Body of pancreas (tissue), 4 donors: ENCODE measurements around the gene RPTOR. TPM values are rescaled to one million over a fixed set of nuclear protein-coding genes. Genes with fewer than 3 reads are reported as not detected.

ENCODE experiments used
- ATAC-seq: fragments of 150-250 bp; one replicate; pipeline ENCODE4 v1.9.1; 2016
- DNase-seq, 4 donors: peaks; one replicate each; pipeline ENCODE4 v3.0.0-alpha.2; 2019
- H3K27ac ChIP-seq, 4 donors: fragments of 200-600 bp; sonication (generic); 1 replicate in 3 of 4; 2 replicates in 1 of 4; pipeline versions ENCODE4 v1.5.1 to v1.6.1; 2016 to 2019; ENCODE audit warnings: mild to moderate bottlenecking in 1 of 4, mixed read lengths in 1 of 4, moderate library complexity in 1 of 4
- H3K27me3 ChIP-seq, 2 donors: fragments of 200-600 bp; sonication (generic); one replicate each; pipeline ENCODE4 v1.6.0; 2016; ENCODE audit warnings: mild to moderate bottlenecking in 1 of 2
- H3K36me3 ChIP-seq, 2 donors: fragments of 200-600 bp; sonication (generic); replicated peaks in 1 of 2; 2 replicates each; pipeline ENCODE4 v1.5.1; 2016; ENCODE audit warnings: low read depth in 2 of 2; ENCODE audit not compliant: insufficient read depth in 1 of 2
- H3K4me1 ChIP-seq: fragments of 200-600 bp; sonication (generic); one replicate; pipeline ENCODE4 v1.6.0; 2016
- H3K4me3 ChIP-seq, 2 donors: fragments of 200-600 bp; sonication (generic); 1 replicate in 1 of 2; 2 replicates in 1 of 2; pipeline ENCODE4 v1.5.1; 2016 to 2019
- H3K9me3 ChIP-seq, 3 donors: fragments of 200-600 bp; sonication (generic); 1 replicate in 2 of 3; 2 replicates in 1 of 3; pipeline ENCODE4 v1.5.1; 2016
- POLR2A ChIP-seq, 3 donors: fragments of 450-650 bp; IDR thresholded peaks; one replicate each; pipeline ENCODE4 v1.6.1; 2016; ENCODE audit warnings: antibody characterized with exemption in 3 of 3, mild to moderate bottlenecking in 2 of 3
- WGBS, 2 donors: methylation state at CpG; one replicate each; pipeline ENCODE4 v1.1.5; 2017; 5-methylcytosine and 5-hydroxymethylcytosine counted together
- intact Hi-C: fragments of 100-400 bp; cut with DNase I; formaldehyde crosslinking; loops from one replicate; pipeline ENCODE4 v1.15.1; 2023
- total RNA-seq, 2 donors: library from RNA; depleted of rRNA; stranded (reverse); fragments of >200 nt; gene quantifications; one replicate each; pipeline ENCODE4 v1.1.0, GENCODE V29; 2016
- TF ChIP-seq, protein P1 (sequence below), 7 experiments: fragments of 450-650 bp in 4 of 7; fragments of 200-600 bp in 3 of 7; sonication (generic) in 3 of 7; IDR thresholded peaks; one replicate each; pipeline ENCODE4 v1.5.1; 2016 to 2019; ENCODE audit warnings: antibody characterized with exemption in 7 of 7

RPTOR gene
- total RNA-seq, 2 donors from 2014 or later = 22.3 to 34.3 TPM

DNA sequence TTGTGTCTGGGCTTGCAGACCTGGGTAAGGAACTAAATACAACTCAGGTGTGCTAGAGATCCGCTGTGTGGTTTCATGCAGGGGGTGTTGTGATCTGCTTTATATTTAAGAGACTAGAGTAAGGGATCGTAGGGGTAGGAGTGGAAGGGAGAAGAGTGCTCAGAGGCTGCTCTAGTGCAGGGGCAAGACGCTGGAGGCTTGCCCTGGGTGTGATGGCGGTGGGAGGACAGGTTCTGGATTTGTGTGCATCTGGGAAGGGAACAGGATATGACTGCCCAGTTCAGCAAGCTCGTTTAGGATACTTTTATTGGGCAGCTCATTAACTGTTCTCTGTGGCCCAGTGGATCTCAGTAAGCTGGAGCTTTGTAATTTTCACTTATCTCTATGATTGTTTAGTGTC is 47.6 kb downstream of the RPTOR start:
- H3K4me1 ChIP-seq = no peaks in the 10 kb centered on the region
- no peaks in the 10 kb centered on the region for H3K9me3 ChIP-seq
- no peak for DNase-seq
- ATAC-seq = no peak
- H3K27me3 ChIP-seq = no peaks in the 10 kb centered on the region
- intact Hi-C loops = no loop called here
- no peak for TF ChIP-seq POLR2A (IDR thresholded peaks at IDR 0.05)
- TF ChIP-seq, protein P1, sequence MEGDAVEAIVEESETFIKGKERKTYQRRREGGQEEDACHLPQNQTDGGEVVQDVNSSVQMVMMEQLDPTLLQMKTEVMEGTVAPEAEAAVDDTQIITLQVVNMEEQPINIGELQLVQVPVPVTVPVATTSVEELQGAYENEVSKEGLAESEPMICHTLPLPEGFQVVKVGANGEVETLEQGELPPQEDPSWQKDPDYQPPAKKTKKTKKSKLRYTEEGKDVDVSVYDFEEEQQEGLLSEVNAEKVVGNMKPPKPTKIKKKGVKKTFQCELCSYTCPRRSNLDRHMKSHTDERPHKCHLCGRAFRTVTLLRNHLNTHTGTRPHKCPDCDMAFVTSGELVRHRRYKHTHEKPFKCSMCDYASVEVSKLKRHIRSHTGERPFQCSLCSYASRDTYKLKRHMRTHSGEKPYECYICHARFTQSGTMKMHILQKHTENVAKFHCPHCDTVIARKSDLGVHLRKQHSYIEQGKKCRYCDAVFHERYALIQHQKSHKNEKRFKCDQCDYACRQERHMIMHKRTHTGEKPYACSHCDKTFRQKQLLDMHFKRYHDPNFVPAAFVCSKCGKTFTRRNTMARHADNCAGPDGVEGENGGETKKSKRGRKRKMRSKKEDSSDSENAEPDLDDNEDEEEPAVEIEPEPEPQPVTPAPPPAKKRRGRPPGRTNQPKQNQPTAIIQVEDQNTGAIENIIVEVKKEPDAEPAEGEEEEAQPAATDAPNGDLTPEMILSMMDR (IDR thresholded peaks at IDR 0.05) = no peak
- WGBS, 2 donors = 66 to 67% methylated on average over 5 of the region's 5 CpGs
- H3K27ac ChIP-seq = no peak overlapping the region
- H3K4me3 ChIP-seq = no peak overlapping the region
- H3K36me3 ChIP-seq = no peaks in the 10 kb centered on the region

DNA sequence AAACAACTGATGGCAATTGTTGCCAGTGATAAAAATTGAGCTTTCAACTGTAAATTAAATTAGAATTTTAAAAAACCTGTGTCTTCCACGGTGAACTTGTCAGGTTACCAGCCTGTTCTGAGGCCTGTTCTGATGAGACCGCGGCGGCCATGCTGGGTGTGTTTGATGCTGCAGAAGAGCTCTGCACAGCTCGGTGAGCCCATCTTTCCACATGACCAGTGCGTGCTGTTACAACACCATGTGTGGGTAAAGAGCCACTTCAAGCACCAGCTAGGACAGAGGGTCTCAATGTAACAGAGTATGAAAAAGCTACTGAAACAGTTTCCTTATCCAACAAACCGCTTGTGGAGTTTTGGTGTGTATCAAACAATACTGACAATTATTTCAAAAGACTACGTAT is 48.5 kb downstream of the RPTOR start:
- Histone ChIP-seq H3K36me3 (no peaks in the 10 kb centered on the region), H3K27me3 (no peaks in the 10 kb centered on the region), H3K4me1 (no peaks in the 10 kb centered on the region), H3K4me3 (no peak overlapping the region), H3K9me3 (no peaks in the 10 kb centered on the region), H3K27ac (no peak overlapping the region)
- intact Hi-C loops = no loop called here
- DNase-seq (no peak), ATAC-seq (no peak)
- no peak for TF ChIP-seq POLR2A (IDR thresholded peaks at IDR 0.05)
- TF ChIP-seq, protein P1 (IDR thresholded peaks at IDR 0.05) = no peak
- WGBS, 2 donors = 92 to 93% methylated on average over 8 of the region's 8 CpGs

DNA sequence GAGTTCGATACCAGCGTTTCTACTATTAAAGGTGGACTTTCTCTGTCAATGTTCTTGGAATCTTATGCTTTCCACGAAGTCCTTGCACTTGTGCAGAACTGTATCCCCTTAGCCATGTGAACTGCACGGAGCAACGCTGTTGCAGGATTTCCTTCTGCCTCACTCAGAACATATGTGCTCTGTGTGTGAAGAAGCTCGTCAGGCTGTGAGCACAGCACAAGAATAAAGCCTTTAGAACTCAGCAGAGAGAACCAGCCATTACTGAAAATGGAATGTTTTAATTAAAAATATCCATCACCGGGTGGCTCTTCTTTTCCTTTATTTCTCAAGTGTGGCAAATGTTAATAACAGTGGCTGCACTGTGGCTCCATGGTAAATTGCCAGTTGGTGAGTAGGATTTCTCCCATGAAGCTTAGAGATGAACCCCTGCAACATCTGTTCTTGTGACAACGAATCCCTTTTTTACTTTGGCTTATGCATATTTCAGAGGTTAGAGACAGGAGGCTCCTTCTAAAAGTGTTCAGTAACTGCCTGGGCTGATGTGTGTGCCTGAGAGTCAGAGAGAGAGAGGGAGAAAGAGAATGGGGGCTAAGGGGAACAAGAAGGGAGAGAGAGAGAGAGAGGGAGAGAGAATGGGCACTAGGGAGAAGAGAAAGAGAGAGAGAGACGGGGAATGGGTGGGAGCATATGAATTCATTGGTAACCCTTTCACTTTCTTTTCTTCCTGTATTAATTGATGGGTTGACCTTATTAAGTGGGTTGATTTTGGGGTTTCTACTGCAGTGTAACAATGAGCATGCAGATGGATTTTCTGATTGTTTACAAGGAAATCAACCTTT is 50.0 kb downstream of the RPTOR start:
- 84 to 91% methylated on average over 9 of the region's 9 CpGs for WGBS, 2 donors
- ATAC-seq = no peak

DNA sequence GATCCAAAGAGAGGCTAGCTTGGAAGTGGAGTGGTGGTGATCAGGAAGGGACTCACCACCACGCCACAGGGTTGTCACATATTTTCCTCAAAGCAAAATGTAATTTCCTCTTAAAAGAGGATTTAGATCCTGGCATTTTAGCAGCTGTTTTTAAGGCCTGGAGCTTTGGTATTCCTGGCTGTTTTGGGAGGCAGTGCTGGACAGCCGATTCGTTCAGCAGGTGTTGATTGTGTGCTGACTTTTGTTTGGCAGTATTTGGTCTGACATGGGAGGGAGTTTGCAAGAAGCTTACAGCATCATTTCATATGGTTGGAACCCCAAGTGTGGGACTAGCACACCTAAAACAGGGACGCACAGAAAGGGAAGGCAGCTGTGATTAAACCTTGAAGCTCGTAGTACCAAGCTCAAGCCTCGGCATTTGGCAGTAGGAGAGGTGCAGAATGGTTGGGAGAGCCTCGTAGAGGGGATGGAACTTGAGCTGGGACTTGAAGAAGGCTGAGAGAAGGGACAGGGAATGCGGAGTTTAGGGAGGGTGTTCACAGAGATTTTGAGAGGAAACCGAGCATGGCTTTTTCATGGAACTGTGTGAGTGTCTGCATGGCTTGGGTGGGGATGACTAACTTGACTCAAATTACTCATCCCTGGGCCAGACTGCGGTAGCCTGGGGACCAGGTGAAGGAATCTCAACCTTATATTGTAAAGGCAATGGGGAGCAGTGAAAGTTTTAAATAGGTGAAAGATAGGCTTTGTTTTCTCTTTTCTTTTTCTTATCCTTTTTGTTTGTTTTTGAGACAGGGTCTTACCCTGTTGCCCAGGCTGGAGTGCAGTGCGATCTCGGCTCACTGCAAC is 52.3 kb downstream of the RPTOR start:
- no peaks in the 10 kb centered on the region for H3K9me3 ChIP-seq
- no peak for TF ChIP-seq POLR2A (IDR thresholded peaks at IDR 0.05)
- TF ChIP-seq, protein P1 (IDR thresholded peaks at IDR 0.05) = no peak
- 77 to 84% methylated on average over 12 of the region's 12 CpGs for WGBS, 2 donors
- H3K4me1 ChIP-seq = peaks cover 16% of the 10 kb centered on the region
- no peak for ATAC-seq
- H3K27ac ChIP-seq = no peak overlapping the region
- no peaks in the 10 kb centered on the region for H3K27me3 ChIP-seq
- intact Hi-C loops = no loop called here
- H3K4me3 ChIP-seq = no peak overlapping the region
- no peak for DNase-seq
- H3K36me3 ChIP-seq = no peaks in the 10 kb centered on the region

More for the DNA sequence above, 50.0 kb downstream of the RPTOR start:
- no peak overlapping the region for H3K27ac ChIP-seq
- DNase-seq = no peak
- H3K4me1 ChIP-seq = peaks cover 8% of the 10 kb centered on the region
- H3K36me3 ChIP-seq = no peaks in the 10 kb centered on the region
- intact Hi-C loops = no loop called here
- no peaks in the 10 kb centered on the region for H3K27me3 ChIP-seq
- TF ChIP-seq, protein P1 (IDR thresholded peaks at IDR 0.05) = no peak
- TF ChIP-seq POLR2A (IDR thresholded peaks at IDR 0.05) = no peak
- H3K9me3 ChIP-seq = no peaks in the 10 kb centered on the region
- no peak overlapping the region for H3K4me3 ChIP-seq
